PC-9 (cell line): Measurements from ENCODE around the gene ARMH4.

Experiments used
- EZH2 ChIP-seq: fragments of 200-600 bp; sonication (generic); IDR thresholded peaks from 2 replicates; pipeline ENCODE4 v1.8.0; 2017; ENCODE audit warnings: antibody characterized with exemption, low read depth
- TF ChIP-seq, protein P1 (sequence below): fragments of 200-600 bp; sonication (generic); conservative IDR thresholded peaks from 2 replicates; pipeline ENCODE4 v1.6.1; 2017; ENCODE audit warnings: mixed run types, antibody characterized with exemption, mild to moderate bottlenecking, moderate library complexity

DNA sequence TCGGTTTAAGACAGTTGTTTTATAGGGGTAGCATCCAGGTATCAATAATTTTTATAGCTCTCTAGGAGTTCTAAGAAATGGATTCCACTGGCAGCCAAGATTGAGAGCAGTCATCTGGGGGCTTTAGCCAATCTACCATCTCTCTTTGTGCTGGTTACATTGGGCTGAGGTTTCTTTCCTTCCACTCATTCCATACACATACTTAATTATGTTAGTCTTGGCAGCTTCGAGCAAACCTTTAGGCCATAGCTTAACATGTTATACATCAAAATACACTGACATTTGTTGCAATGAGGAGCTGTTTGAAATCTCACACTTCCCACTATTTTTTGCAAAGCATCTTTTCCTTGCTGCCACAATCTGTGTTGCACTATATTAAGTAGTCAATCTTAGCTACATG is 63.1 kb downstream of the ARMH4 start:
- TF ChIP-seq, protein P1, sequence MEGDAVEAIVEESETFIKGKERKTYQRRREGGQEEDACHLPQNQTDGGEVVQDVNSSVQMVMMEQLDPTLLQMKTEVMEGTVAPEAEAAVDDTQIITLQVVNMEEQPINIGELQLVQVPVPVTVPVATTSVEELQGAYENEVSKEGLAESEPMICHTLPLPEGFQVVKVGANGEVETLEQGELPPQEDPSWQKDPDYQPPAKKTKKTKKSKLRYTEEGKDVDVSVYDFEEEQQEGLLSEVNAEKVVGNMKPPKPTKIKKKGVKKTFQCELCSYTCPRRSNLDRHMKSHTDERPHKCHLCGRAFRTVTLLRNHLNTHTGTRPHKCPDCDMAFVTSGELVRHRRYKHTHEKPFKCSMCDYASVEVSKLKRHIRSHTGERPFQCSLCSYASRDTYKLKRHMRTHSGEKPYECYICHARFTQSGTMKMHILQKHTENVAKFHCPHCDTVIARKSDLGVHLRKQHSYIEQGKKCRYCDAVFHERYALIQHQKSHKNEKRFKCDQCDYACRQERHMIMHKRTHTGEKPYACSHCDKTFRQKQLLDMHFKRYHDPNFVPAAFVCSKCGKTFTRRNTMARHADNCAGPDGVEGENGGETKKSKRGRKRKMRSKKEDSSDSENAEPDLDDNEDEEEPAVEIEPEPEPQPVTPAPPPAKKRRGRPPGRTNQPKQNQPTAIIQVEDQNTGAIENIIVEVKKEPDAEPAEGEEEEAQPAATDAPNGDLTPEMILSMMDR = no peak
- no peak for TF ChIP-seq EZH2
